Keratinocyte (primary cell): ENCODE data around the gene TAS2R50. TPM values are rescaled to one million over a fixed set of nuclear protein-coding genes. Genes with fewer than 3 reads are reported as not detected.

Experiments
- DNase-seq: peaks from one replicate; pipeline ENCODE4 v3.0.0-alpha.2; 2011; ENCODE audit warnings: low read depth, missing footprints, low spot score
- FAIRE-seq: peaks from 2 replicates; lab custom pipeline; 2011; peaks lifted over from hg19 to GRCh38; lab: Jason Lieb, UNC
- H2AFZ ChIP-seq: 2 replicates; pipeline ENCODE4 v1.6.0; 2012; ENCODE audit warnings: low read length, control low read depth, inconsistent platforms; ENCODE audit not compliant: control insufficient read depth
- H3K27ac ChIP-seq: 2 replicates; pipeline ENCODE4 v1.5.1; 2011; ENCODE audit warnings: low read length; ENCODE audit not compliant: control insufficient read depth, insufficient read depth
- H3K27me3 ChIP-seq: 3 replicates; pipeline ENCODE4 v1.6.0; 2011; ENCODE audit warnings: low read length; ENCODE audit not compliant: control insufficient read depth, insufficient read depth; ENCODE audit errors: extremely low read depth
- H3K36me3 ChIP-seq, 2 experiments: 2 replicates in 1 of 2; 3 replicates in 1 of 2; pipeline ENCODE4 v1.5.1; 2011; ENCODE audit warnings: low read length in 2 of 2, mild to moderate bottlenecking in 1 of 2; ENCODE audit not compliant: control insufficient read depth in 2 of 2, insufficient read depth in 2 of 2; ENCODE audit errors: extremely low read depth in 1 of 2
- H3K4me1 ChIP-seq: 3 replicates; pipeline ENCODE4 v1.5.1; 2011; ENCODE audit warnings: low read length; ENCODE audit not compliant: control insufficient read depth, insufficient read depth; ENCODE audit errors: extremely low read depth
- H3K4me2 ChIP-seq: 3 replicates; pipeline ENCODE4 v1.6.0; 2011; ENCODE audit warnings: low read depth, low read length; ENCODE audit not compliant: control insufficient read depth, insufficient read depth; ENCODE audit errors: extremely low read depth
- H3K4me3 ChIP-seq, 3 experiments: fragments of 200-600 bp in 1 of 3; sonication (generic) in 1 of 3; 2 replicates in 2 of 3; 3 replicates in 1 of 3; pipeline ENCODE4 v1.5.1; 2011 to 2016; ENCODE audit warnings: low read length in 3 of 3, mild to moderate bottlenecking in 3 of 3, control low read depth in 2 of 3, inconsistent platforms in 1 of 3, low read depth in 1 of 3, mixed read lengths in 1 of 3, mixed run types in 1 of 3, moderate library complexity in 1 of 3; ENCODE audit not compliant: control insufficient read depth in 2 of 3, insufficient read depth in 2 of 3; ENCODE audit errors: extremely low read depth in 1 of 3
- H3K79me2 ChIP-seq: 2 replicates; pipeline ENCODE4 v1.6.0; 2012; ENCODE audit warnings: low read length; ENCODE audit not compliant: control insufficient read depth, insufficient read depth
- H3K9ac ChIP-seq: 3 replicates; pipeline ENCODE4 v1.6.0; 2011; ENCODE audit warnings: low read length; ENCODE audit not compliant: control insufficient read depth, insufficient read depth; ENCODE audit errors: extremely low read depth
- H3K9me1 ChIP-seq: 3 replicates; pipeline ENCODE4 v1.6.0; 2011; ENCODE audit warnings: low read length; ENCODE audit not compliant: control insufficient read depth, insufficient read depth; ENCODE audit errors: extremely low read depth
- H3K9me3 ChIP-seq: 2 replicates; pipeline ENCODE4 v1.5.1; 2012; ENCODE audit warnings: low read depth, low read length; ENCODE audit not compliant: control insufficient read depth
- H4K20me1 ChIP-seq: 3 replicates; pipeline ENCODE4 v1.6.0; 2011; ENCODE audit warnings: low read length; ENCODE audit not compliant: control insufficient read depth, insufficient read depth; ENCODE audit errors: extremely low read depth
- EZH2 ChIP-seq: IDR thresholded peaks from one replicate; pipeline ENCODE4 v1.6.1; 2012; ENCODE audit warnings: inconsistent platforms, mild to moderate bottlenecking, low read length, moderate library complexity
- dilution Hi-C: fragments of 300-500 bp; cut with MboI; formaldehyde crosslinking; loops from one replicate; pipeline ENCODE4 v1.7.0; 2020; ENCODE audit warnings: low sequenced_read_pairs; ENCODE audit not compliant: extremely low pct_ligation_motif_present
- polyA plus RNA-seq, 5 experiments: library from polyadenylated mRNA; depleted of rRNA in 3 of 5; stranded (reverse) in 3 of 5; stranded (forward) in 1 of 5; unstranded in 1 of 5; fragments of >200 nt; gene quantifications; 1 replicate in 1 of 5; 2 replicates in 3 of 5; 3 replicates in 1 of 5; pipeline versions ENCODE4 v1.2.1 to v1.2.3, GENCODE V29; 2011 to 2012; ENCODE audit warnings: missing spikeins in 2 of 5, low read depth in 1 of 5, low replicate concordance in 1 of 5
- TF ChIP-seq, protein P1 (sequence below), 3 experiments: IDR thresholded peaks in 1 of 3; conservative IDR thresholded peaks in 1 of 3; optimal IDR thresholded peaks in 1 of 3; 2 replicates in 2 of 3; 3 replicates in 1 of 3; pipeline versions ENCODE3 to v1.5.1; 2011; ENCODE audit warnings: low read length in 3 of 3, mild to moderate bottlenecking in 3 of 3, moderate library complexity in 2 of 3, control low read depth in 1 of 3, inconsistent platforms in 1 of 3; ENCODE audit not compliant: insufficient read depth in 2 of 3; ENCODE audit errors: extremely low read depth in 1 of 3

The TAS2R50 gene
- polyA plus RNA-seq, 1 donor (not counting 4 experiments of a cell fraction or from before 2014, with no cell fraction given) = 0.10 TPM

DNA sequence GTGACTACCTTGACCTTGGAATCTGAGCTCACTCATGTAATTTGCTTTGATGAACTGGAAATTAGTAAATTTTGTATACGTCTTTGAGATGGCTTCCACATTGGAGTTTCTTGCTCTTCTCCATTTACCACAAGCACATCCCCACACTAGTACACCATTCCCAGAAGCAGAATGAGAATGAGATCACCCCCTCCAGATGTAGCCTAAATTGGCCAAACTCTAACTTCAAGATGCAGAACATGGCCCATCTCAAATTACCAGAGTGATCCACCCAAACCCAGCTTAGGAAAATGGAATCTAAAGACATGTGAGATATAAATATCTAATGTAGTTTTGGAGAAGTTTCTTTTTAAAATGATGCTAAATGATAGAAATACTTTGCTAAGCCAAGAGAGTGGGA lies 20.9 kb upstream of the TAS2R50 start:
- no peak for FAIRE-seq
- no peaks in the 10 kb centered on the region for H4K20me1 ChIP-seq
- no peak for DNase-seq
- peaks cover 6% of the 10 kb centered on the region for H3K4me1 ChIP-seq
- H3K9me3 ChIP-seq = no peaks in the 10 kb centered on the region
- no peaks in the 10 kb centered on the region for H3K27me3 ChIP-seq
- no peaks in the 10 kb centered on the region for H3K79me2 ChIP-seq
- TF ChIP-seq, protein P1, sequence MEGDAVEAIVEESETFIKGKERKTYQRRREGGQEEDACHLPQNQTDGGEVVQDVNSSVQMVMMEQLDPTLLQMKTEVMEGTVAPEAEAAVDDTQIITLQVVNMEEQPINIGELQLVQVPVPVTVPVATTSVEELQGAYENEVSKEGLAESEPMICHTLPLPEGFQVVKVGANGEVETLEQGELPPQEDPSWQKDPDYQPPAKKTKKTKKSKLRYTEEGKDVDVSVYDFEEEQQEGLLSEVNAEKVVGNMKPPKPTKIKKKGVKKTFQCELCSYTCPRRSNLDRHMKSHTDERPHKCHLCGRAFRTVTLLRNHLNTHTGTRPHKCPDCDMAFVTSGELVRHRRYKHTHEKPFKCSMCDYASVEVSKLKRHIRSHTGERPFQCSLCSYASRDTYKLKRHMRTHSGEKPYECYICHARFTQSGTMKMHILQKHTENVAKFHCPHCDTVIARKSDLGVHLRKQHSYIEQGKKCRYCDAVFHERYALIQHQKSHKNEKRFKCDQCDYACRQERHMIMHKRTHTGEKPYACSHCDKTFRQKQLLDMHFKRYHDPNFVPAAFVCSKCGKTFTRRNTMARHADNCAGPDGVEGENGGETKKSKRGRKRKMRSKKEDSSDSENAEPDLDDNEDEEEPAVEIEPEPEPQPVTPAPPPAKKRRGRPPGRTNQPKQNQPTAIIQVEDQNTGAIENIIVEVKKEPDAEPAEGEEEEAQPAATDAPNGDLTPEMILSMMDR (optimal IDR thresholded peaks at IDR 0.05 in 1 of 3, IDR thresholded peaks at IDR 0.05 in 1 of 3, conservative IDR thresholded peaks at IDR 0.05 in 1 of 3; ENCODE audit: extremely low read depth in 1 of 3, insufficient read depth in 2 of 3, low read length in 3 of 3) = no peak
- no peak for TF ChIP-seq EZH2
- no peak overlapping the region for H3K4me2 ChIP-seq
- no peak overlapping the region for H2AFZ ChIP-seq
- dilution Hi-C loops = no loop called here
- no peak overlapping the region for H3K27ac ChIP-seq
- no peaks in the 10 kb centered on the region for H3K36me3 ChIP-seq
- no peak overlapping the region for H3K4me3 ChIP-seq
- no peaks in the 10 kb centered on the region for H3K9me1 ChIP-seq
- H3K9ac ChIP-seq = no peak overlapping the region

DNA sequence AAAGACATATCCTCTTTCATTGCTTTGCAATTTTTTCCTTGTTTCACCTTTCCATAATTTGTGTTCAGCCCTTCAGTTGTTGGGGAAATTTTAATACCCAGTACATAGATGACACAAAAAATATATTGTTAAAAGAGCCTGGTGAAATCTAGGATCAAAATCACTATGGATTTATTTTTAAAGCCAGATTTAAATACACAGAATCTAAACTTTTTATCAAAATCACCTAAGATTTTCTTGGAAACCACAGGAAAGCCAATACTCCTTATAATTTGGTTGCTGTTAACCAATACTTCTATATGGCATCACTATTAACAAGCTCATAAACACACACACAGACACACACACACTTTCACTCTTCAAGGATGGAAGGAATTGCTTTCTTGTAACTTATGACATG lies 11.5 kb upstream of the TAS2R50 start, which contains the start of gene TAS2R20:
TAS2R20 (minus strand) TSS at position 101 of the 400 bp plus-strand sequence. CDS start 429 bp downstream, outside the sequence.
- no peaks in the 10 kb centered on the region for H3K9me1 ChIP-seq
- dilution Hi-C loops = no loop called here
- FAIRE-seq = no peak

More for the DNA sequence above, 11.5 kb upstream of the TAS2R50 start, which contains the start of gene TAS2R20:
- Histone ChIP-seq H3K4me1 (no peaks in the 10 kb centered on the region), H3K27me3 (no peaks in the 10 kb centered on the region), H2AFZ (no peak within 1 kb of the TSS), H3K4me2 (no peak within 1 kb of the TSS), H3K36me3 (no peaks in the 10 kb centered on the region), H3K27ac (no peak within 1 kb of the TSS), H3K4me3 (no peak within 1 kb of the TSS), H3K9me3 (no peaks in the 10 kb centered on the region), H4K20me1 (no peaks in the 10 kb centered on the region), H3K79me2 (no peaks in the 10 kb centered on the region), H3K9ac (no peak within 1 kb of the TSS)
- TF ChIP-seq, protein P1 (optimal IDR thresholded peaks at IDR 0.05 in 1 of 3, IDR thresholded peaks at IDR 0.05 in 1 of 3, conservative IDR thresholded peaks at IDR 0.05 in 1 of 3; ENCODE audit: extremely low read depth in 1 of 3, insufficient read depth in 2 of 3, low read length in 3 of 3) = no peak
- no peak for TF ChIP-seq EZH2
- no peak for DNase-seq
